Activated CD4-positive, alpha-beta T cell treated with anti-CD3 and anti-CD28 coated beads for 48 hours (primary cell): Measurements from ENCODE around the gene PODNL1.

Source experiments
- DNase-seq: peaks from one replicate; pipeline ENCODE4 v3.0.0-alpha.2; 2020

Gene PODNL1

GRCh38 chr19:13887517-13887916 lies 50.7 kb downstream of the PODNL1 start:
- no peak for DNase-seq

- no peak for DNase-seq
Measured at GRCh38 chr19:13887018-13887436, 51.2 kb downstream of the PODNL1 start.

GRCh38 chr19:13885826-13886365 lies 52.3 kb downstream of the PODNL1 start:
- no peak for DNase-seq

GRCh38 chr19:13884726-13885591 lies 53.3 kb downstream of the PODNL1 start:
- no peak for DNase-seq

- no peak for DNase-seq
Measured at GRCh38 chr19:13883516-13884064, 54.6 kb downstream of the PODNL1 start.

GRCh38 chr19:13882836-13883235 lies 55.4 kb downstream of the PODNL1 start:
- no peak for DNase-seq

GRCh38 chr19:13882419-13882795 lies 55.8 kb downstream of the PODNL1 start:
- no peak for DNase-seq

GRCh38 chr19:13881692-13882418 lies 56.4 kb downstream of the PODNL1 start:
- peak; percentile 64 for DNase-seq

GRCh38 chr19:13881251-13881691 lies 56.9 kb downstream of the PODNL1 start:
- DNase-seq, result peak; percentile 23
